ENCODE results near the gene THAP5. TPM values are rescaled to one million over a fixed set of nuclear protein-coding genes. Genes with fewer than 3 reads are reported as not detected.

The THAP5 gene, protein sequence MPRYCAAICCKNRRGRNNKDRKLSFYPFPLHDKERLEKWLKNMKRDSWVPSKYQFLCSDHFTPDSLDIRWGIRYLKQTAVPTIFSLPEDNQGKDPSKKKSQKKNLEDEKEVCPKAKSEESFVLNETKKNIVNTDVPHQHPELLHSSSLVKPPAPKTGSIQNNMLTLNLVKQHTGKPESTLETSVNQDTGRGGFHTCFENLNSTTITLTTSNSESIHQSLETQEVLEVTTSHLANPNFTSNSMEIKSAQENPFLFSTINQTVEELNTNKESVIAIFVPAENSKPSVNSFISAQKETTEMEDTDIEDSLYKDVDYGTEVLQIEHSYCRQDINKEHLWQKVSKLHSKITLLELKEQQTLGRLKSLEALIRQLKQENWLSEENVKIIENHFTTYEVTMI
- 10 to 100 TPM; 14.9 to 29.9 TPM for total RNA-seq
- polyA plus RNA-seq: 10 to 100 TPM; 11.3 to 16.1 TPM

DNA sequence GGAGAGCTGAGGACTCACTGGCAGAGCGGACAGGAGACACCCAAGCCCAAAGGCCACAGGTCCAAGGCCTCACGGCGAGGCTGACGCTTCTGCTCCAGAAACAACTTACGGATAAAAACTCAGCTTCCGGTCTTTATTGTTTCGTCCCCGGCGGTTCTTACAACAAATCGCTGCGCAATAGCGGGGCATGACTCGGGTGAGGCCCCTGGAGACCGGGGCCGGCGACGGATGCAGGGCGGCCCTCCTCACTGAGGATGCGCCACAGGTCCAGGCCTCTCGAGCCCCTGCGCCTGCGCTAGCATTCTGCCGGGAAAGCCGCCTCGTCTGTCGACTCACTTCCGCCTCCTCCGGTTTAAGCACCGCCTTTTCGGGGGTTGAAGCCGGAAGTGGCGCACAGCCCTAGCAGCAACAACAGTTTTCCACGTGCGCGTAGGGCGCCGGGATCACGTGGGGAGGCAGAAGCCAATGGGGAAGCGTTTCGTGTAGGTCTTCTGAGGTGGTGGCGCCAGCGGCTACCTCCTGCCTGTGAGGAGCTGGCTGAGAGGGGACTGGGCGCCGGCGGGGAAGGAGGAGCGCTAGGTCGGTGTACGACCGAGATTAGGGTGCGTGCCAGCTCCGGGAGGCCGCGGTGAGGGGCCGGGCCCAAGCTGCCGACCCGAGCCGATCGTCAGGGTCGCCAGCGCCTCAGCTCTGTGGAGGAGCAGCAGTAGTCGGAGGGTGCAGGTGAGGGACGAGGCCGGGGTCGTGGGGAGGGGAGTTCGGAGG lies at the start of gene THAP5, which contains the start of gene DNAJB9:
Gene THAP5, minus strand, starts transcription at position 326 of the 765 bp plus-strand sequence. Its CDS starts 137 bp downstream, at position 189.
Gene DNAJB9, plus strand, starts transcription at position 494 of the 765 bp plus-strand sequence. CDS start 1,853 bp downstream, outside the sequence.
- TF ChIP-seq JUND (IDR thresholded peaks at IDR 0.05) (peak in 1 of 2 donors; percentile 56), FOXA2 (IDR thresholded peaks at IDR 0.05) (no peak), SP1 (IDR thresholded peaks at IDR 0.05) (peak; percentile 91), TAF1 (conservative IDR thresholded peaks at IDR 0.05) (peak; percentile 95), HNF4A (conservative IDR thresholded peaks at IDR 0.05) (peak; percentile 70 to 76), HNF4G (IDR thresholded peaks at IDR 0.05) (peak; percentile 38), NR2F2 (IDR thresholded peaks at IDR 0.05) (peak; percentile 32), EGR1 (IDR thresholded peaks at IDR 0.05; ENCODE audit: low read depth in 2 of 2) (peak; percentile 76 to 82), GABPA (IDR thresholded peaks at IDR 0.05 in 1 of 2, conservative IDR thresholded peaks at IDR 0.05 in 1 of 2) (peak; percentile 92 to 98), RAD21 (IDR thresholded peaks at IDR 0.05) (no peak), RXRA (IDR thresholded peaks at IDR 0.05) (peak; percentile 74 to 82), YY1 (IDR thresholded peaks at IDR 0.05) (peak; percentile 94), FOXA1 (IDR thresholded peaks at IDR 0.05) (peak; percentile 45)
- TF ChIP-seq, protein P1, sequence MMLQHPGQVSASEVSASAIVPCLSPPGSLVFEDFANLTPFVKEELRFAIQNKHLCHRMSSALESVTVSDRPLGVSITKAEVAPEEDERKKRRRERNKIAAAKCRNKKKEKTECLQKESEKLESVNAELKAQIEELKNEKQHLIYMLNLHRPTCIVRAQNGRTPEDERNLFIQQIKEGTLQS (IDR thresholded peaks at IDR 0.05): no peak
- TF ChIP-seq, protein P2, sequence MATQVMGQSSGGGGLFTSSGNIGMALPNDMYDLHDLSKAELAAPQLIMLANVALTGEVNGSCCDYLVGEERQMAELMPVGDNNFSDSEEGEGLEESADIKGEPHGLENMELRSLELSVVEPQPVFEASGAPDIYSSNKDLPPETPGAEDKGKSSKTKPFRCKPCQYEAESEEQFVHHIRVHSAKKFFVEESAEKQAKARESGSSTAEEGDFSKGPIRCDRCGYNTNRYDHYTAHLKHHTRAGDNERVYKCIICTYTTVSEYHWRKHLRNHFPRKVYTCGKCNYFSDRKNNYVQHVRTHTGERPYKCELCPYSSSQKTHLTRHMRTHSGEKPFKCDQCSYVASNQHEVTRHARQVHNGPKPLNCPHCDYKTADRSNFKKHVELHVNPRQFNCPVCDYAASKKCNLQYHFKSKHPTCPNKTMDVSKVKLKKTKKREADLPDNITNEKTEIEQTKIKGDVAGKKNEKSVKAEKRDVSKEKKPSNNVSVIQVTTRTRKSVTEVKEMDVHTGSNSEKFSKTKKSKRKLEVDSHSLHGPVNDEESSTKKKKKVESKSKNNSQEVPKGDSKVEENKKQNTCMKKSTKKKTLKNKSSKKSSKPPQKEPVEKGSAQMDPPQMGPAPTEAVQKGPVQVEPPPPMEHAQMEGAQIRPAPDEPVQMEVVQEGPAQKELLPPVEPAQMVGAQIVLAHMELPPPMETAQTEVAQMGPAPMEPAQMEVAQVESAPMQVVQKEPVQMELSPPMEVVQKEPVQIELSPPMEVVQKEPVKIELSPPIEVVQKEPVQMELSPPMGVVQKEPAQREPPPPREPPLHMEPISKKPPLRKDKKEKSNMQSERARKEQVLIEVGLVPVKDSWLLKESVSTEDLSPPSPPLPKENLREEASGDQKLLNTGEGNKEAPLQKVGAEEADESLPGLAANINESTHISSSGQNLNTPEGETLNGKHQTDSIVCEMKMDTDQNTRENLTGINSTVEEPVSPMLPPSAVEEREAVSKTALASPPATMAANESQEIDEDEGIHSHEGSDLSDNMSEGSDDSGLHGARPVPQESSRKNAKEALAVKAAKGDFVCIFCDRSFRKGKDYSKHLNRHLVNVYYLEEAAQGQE (IDR thresholded peaks at IDR 0.05): peak; percentile 85
- TF ChIP-seq, protein P3, sequence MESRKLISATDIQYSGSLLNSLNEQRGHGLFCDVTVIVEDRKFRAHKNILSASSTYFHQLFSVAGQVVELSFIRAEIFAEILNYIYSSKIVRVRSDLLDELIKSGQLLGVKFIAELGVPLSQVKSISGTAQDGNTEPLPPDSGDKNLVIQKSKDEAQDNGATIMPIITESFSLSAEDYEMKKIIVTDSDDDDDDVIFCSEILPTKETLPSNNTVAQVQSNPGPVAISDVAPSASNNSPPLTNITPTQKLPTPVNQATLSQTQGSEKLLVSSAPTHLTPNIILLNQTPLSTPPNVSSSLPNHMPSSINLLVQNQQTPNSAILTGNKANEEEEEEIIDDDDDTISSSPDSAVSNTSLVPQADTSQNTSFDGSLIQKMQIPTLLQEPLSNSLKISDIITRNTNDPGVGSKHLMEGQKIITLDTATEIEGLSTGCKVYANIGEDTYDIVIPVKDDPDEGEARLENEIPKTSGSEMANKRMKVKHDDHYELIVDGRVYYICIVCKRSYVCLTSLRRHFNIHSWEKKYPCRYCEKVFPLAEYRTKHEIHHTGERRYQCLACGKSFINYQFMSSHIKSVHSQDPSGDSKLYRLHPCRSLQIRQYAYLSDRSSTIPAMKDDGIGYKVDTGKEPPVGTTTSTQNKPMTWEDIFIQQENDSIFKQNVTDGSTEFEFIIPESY (IDR thresholded peaks at IDR 0.05): peak; percentile 66
- TF ChIP-seq, protein P4, sequence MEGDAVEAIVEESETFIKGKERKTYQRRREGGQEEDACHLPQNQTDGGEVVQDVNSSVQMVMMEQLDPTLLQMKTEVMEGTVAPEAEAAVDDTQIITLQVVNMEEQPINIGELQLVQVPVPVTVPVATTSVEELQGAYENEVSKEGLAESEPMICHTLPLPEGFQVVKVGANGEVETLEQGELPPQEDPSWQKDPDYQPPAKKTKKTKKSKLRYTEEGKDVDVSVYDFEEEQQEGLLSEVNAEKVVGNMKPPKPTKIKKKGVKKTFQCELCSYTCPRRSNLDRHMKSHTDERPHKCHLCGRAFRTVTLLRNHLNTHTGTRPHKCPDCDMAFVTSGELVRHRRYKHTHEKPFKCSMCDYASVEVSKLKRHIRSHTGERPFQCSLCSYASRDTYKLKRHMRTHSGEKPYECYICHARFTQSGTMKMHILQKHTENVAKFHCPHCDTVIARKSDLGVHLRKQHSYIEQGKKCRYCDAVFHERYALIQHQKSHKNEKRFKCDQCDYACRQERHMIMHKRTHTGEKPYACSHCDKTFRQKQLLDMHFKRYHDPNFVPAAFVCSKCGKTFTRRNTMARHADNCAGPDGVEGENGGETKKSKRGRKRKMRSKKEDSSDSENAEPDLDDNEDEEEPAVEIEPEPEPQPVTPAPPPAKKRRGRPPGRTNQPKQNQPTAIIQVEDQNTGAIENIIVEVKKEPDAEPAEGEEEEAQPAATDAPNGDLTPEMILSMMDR (IDR thresholded peaks at IDR 0.05; ENCODE audit: low read depth, low read length, missing input control): peak; percentile 12
- TF ChIP-seq, protein P5, sequence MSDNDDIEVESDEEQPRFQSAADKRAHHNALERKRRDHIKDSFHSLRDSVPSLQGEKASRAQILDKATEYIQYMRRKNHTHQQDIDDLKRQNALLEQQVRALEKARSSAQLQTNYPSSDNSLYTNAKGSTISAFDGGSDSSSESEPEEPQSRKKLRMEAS (IDR thresholded peaks at IDR 0.05): peak; percentile 99
- Histone ChIP-seq H3K9me3 (ENCODE audit: control insufficient read depth in 4 of 4, low read length in 3 of 4) (no peaks in the 10 kb centered on the region), H3K27me3 (ENCODE audit: control insufficient read depth in 4 of 4, insufficient read depth in 4 of 4, low read length in 3 of 4) (no peaks in the 10 kb centered on the region), H3K9ac (ENCODE audit: low read depth in 1 of 2, low read length in 2 of 2) (peak within 1 kb of the TSS; percentile 95 to 100), H3K4me3 (ENCODE audit: low read depth in 1 of 3, low read length in 3 of 3) (peak within 1 kb of the TSS; percentile 87 to 89 (median 89)), H3K36me3 (ENCODE audit: control insufficient read depth in 4 of 4, insufficient read depth in 3 of 4, low read depth in 1 of 4, low read length in 3 of 4) (peaks cover 2 to 21% (median 10%) of the 10 kb centered on the region in 4 donors), H3K4me1 (ENCODE audit: control insufficient read depth in 4 of 4, insufficient read depth in 4 of 4, low read length in 3 of 4) (peaks cover 5 to 21% (median 16%) of the 10 kb centered on the region in 4 donors), H3K27ac (ENCODE audit: low read depth in 1 of 2, low read length in 2 of 2) (peak within 1 kb of the TSS; percentile 92 to 99)
- peak; percentile 97 for DNase-seq (ENCODE audit: low spot score)
- under 1% methylated on average over 65 of the region's 65 CpGs for WGBS
